ENCODE measurements around the gene CMTM5.

Gene CMTM5

GRCh38 chr14:23358042-23358441 lies 18.8 kb upstream of the CMTM5 start:
- H3K27ac ChIP-seq (ENCODE audit: insufficient read depth, low read length, poor library complexity, severe bottlenecking), result no peak overlapping the region
- no peak overlapping the region for H3K4me3 ChIP-seq (ENCODE audit: insufficient read depth, low read depth, low read length, poor library complexity, severe bottlenecking)
- H3K9me3 ChIP-seq (ENCODE audit: control insufficient read depth, low read length), result no peaks in the 10 kb centered on the region
- H3K36me3 ChIP-seq (ENCODE audit: control insufficient read depth, insufficient read depth, low read length), result no peaks in the 10 kb centered on the region
- no peaks in the 10 kb centered on the region for H3K4me1 ChIP-seq (ENCODE audit: control insufficient read depth, insufficient read depth, low read length, poor library complexity, severe bottlenecking)
- no peaks in the 10 kb centered on the region for H3K27me3 ChIP-seq (replicated peaks; ENCODE audit: control insufficient read depth, insufficient read depth, low read length, poor library complexity, severe bottlenecking)
- DNase-seq, result no peak

GRCh38 chr14:23358553-23359166 lies 18.2 kb upstream of the CMTM5 start:
- Histone ChIP-seq H3K9me3 (ENCODE audit: control insufficient read depth, low read length) (no peaks in the 10 kb centered on the region), H3K4me3 (ENCODE audit: insufficient read depth, low read depth, low read length, poor library complexity, severe bottlenecking) (no peak overlapping the region)

GRCh38 chr14:23359167-23359626 lies 17.6 kb upstream of the CMTM5 start:
- no peak overlapping the region for H3K4me3 ChIP-seq (ENCODE audit: insufficient read depth, low read depth, low read length, poor library complexity, severe bottlenecking)
- H3K9me3 ChIP-seq (ENCODE audit: control insufficient read depth, low read length), result no peaks in the 10 kb centered on the region
- peaks cover 3% of the 10 kb centered on the region for H3K27me3 ChIP-seq (replicated peaks; ENCODE audit: control insufficient read depth, insufficient read depth, low read length, poor library complexity, severe bottlenecking)
- H3K36me3 ChIP-seq (ENCODE audit: control insufficient read depth, insufficient read depth, low read length), result no peaks in the 10 kb centered on the region
- no peaks in the 10 kb centered on the region for H3K4me1 ChIP-seq (ENCODE audit: control insufficient read depth, insufficient read depth, low read length, poor library complexity, severe bottlenecking)
- no peak for DNase-seq
- H3K27ac ChIP-seq (ENCODE audit: insufficient read depth, low read length, poor library complexity, severe bottlenecking), result no peak overlapping the region

More at GRCh38 chr14:23358553-23359166, 18.2 kb upstream of the CMTM5 start:
- H3K4me1 ChIP-seq (ENCODE audit: control insufficient read depth, insufficient read depth, low read length, poor library complexity, severe bottlenecking), result no peaks in the 10 kb centered on the region
- no peak overlapping the region for H3K27ac ChIP-seq (ENCODE audit: insufficient read depth, low read length, poor library complexity, severe bottlenecking)
- H3K27me3 ChIP-seq (replicated peaks; ENCODE audit: control insufficient read depth, insufficient read depth, low read length, poor library complexity, severe bottlenecking), result no peaks in the 10 kb centered on the region
- H3K36me3 ChIP-seq (ENCODE audit: control insufficient read depth, insufficient read depth, low read length), result no peaks in the 10 kb centered on the region
- DNase-seq, result no peak

- no peak for DNase-seq
- Histone ChIP-seq H3K4me3 (ENCODE audit: insufficient read depth, low read depth, low read length, poor library complexity, severe bottlenecking) (no peak overlapping the region), H3K27me3 (replicated peaks; ENCODE audit: control insufficient read depth, insufficient read depth, low read length, poor library complexity, severe bottlenecking) (peaks cover 10% of the 10 kb centered on the region), H3K4me1 (ENCODE audit: control insufficient read depth, insufficient read depth, low read length, poor library complexity, severe bottlenecking) (no peaks in the 10 kb centered on the region), H3K27ac (ENCODE audit: insufficient read depth, low read length, poor library complexity, severe bottlenecking) (no peak overlapping the region), H3K36me3 (ENCODE audit: control insufficient read depth, insufficient read depth, low read length) (no peaks in the 10 kb centered on the region), H3K9me3 (ENCODE audit: control insufficient read depth, low read length) (no peaks in the 10 kb centered on the region)
Measured at GRCh38 chr14:23359722-23360447, 17.0 kb upstream of the CMTM5 start.

- Histone ChIP-seq H3K27ac (ENCODE audit: insufficient read depth, low read length, poor library complexity, severe bottlenecking) (no peak overlapping the region), H3K27me3 (replicated peaks; ENCODE audit: control insufficient read depth, insufficient read depth, low read length, poor library complexity, severe bottlenecking) (peaks cover 11% of the 10 kb centered on the region), H3K36me3 (ENCODE audit: control insufficient read depth, insufficient read depth, low read length) (no peaks in the 10 kb centered on the region)
Measured at GRCh38 chr14:23360496-23360895, 16.4 kb upstream of the CMTM5 start.

GRCh38 chr14:23361320-23361719 lies 15.5 kb upstream of the CMTM5 start:
- Histone ChIP-seq H3K4me1 (ENCODE audit: control insufficient read depth, insufficient read depth, low read length, poor library complexity, severe bottlenecking) (no peaks in the 10 kb centered on the region), H3K27ac (ENCODE audit: insufficient read depth, low read length, poor library complexity, severe bottlenecking) (no peak overlapping the region), H3K9me3 (ENCODE audit: control insufficient read depth, low read length) (no peaks in the 10 kb centered on the region), H3K27me3 (replicated peaks; ENCODE audit: control insufficient read depth, insufficient read depth, low read length, poor library complexity, severe bottlenecking) (peaks cover 16% of the 10 kb centered on the region), H3K4me3 (ENCODE audit: insufficient read depth, low read depth, low read length, poor library complexity, severe bottlenecking) (no peak overlapping the region), H3K36me3 (ENCODE audit: control insufficient read depth, insufficient read depth, low read length) (no peaks in the 10 kb centered on the region)
- no peak for DNase-seq

More at GRCh38 chr14:23360496-23360895, 16.4 kb upstream of the CMTM5 start:
- Histone ChIP-seq H3K4me1 (ENCODE audit: control insufficient read depth, insufficient read depth, low read length, poor library complexity, severe bottlenecking) (no peaks in the 10 kb centered on the region), H3K4me3 (ENCODE audit: insufficient read depth, low read depth, low read length, poor library complexity, severe bottlenecking) (no peak overlapping the region), H3K9me3 (ENCODE audit: control insufficient read depth, low read length) (no peaks in the 10 kb centered on the region)
- no peak for DNase-seq

- no peak for DNase-seq
- Histone ChIP-seq H3K4me1 (ENCODE audit: control insufficient read depth, insufficient read depth, low read length, poor library complexity, severe bottlenecking) (no peaks in the 10 kb centered on the region), H3K36me3 (ENCODE audit: control insufficient read depth, insufficient read depth, low read length) (no peaks in the 10 kb centered on the region)
Measured at GRCh38 chr14:23361763-23362162, 15.1 kb upstream of the CMTM5 start.

GRCh38 chr14:23362200-23362599 lies 14.6 kb upstream of the CMTM5 start:
- H3K27ac ChIP-seq (ENCODE audit: insufficient read depth, low read length, poor library complexity, severe bottlenecking), result no peak overlapping the region
- H3K4me1 ChIP-seq (ENCODE audit: control insufficient read depth, insufficient read depth, low read length, poor library complexity, severe bottlenecking), result no peaks in the 10 kb centered on the region
- no peak overlapping the region for H3K4me3 ChIP-seq (ENCODE audit: insufficient read depth, low read depth, low read length, poor library complexity, severe bottlenecking)
- H3K9me3 ChIP-seq (ENCODE audit: control insufficient read depth, low read length), result no peaks in the 10 kb centered on the region
- H3K27me3 ChIP-seq (replicated peaks; ENCODE audit: control insufficient read depth, insufficient read depth, low read length, poor library complexity, severe bottlenecking), result peaks cover 16% of the 10 kb centered on the region
- DNase-seq, result no peak
- no peaks in the 10 kb centered on the region for H3K36me3 ChIP-seq (ENCODE audit: control insufficient read depth, insufficient read depth, low read length)

More at GRCh38 chr14:23361763-23362162, 15.1 kb upstream of the CMTM5 start:
- H3K27ac ChIP-seq (ENCODE audit: insufficient read depth, low read length, poor library complexity, severe bottlenecking), result no peak overlapping the region
- H3K27me3 ChIP-seq (replicated peaks; ENCODE audit: control insufficient read depth, insufficient read depth, low read length, poor library complexity, severe bottlenecking), result peaks cover 16% of the 10 kb centered on the region
- no peak overlapping the region for H3K4me3 ChIP-seq (ENCODE audit: insufficient read depth, low read depth, low read length, poor library complexity, severe bottlenecking)
- H3K9me3 ChIP-seq (ENCODE audit: control insufficient read depth, low read length), result no peaks in the 10 kb centered on the region

GRCh38 chr14:23364164-23365035 lies 12.4 kb upstream of the CMTM5 start:
- Histone ChIP-seq H3K9me3 (ENCODE audit: control insufficient read depth, low read length) (no peaks in the 10 kb centered on the region), H3K27me3 (replicated peaks; ENCODE audit: control insufficient read depth, insufficient read depth, low read length, poor library complexity, severe bottlenecking) (peaks cover 16% of the 10 kb centered on the region), H3K4me3 (ENCODE audit: insufficient read depth, low read depth, low read length, poor library complexity, severe bottlenecking) (no peak overlapping the region), H3K4me1 (ENCODE audit: control insufficient read depth, insufficient read depth, low read length, poor library complexity, severe bottlenecking) (no peaks in the 10 kb centered on the region), H3K27ac (ENCODE audit: insufficient read depth, low read length, poor library complexity, severe bottlenecking) (no peak overlapping the region), H3K36me3 (ENCODE audit: control insufficient read depth, insufficient read depth, low read length) (no peaks in the 10 kb centered on the region)
- DNase-seq, result no peak

Data from effector memory CD4-positive, alpha-beta T cell (primary cell).